COLO668 (cell line): Measurements from ENCODE around the gene NCKAP5.

Source experiments
- DNase-seq: peaks from one replicate; lab custom pipeline; 2025; ENCODE audit not compliant: unreplicated experiment; lab: John Stamatoyannopoulos, UW

The NCKAP5 gene

DNA sequence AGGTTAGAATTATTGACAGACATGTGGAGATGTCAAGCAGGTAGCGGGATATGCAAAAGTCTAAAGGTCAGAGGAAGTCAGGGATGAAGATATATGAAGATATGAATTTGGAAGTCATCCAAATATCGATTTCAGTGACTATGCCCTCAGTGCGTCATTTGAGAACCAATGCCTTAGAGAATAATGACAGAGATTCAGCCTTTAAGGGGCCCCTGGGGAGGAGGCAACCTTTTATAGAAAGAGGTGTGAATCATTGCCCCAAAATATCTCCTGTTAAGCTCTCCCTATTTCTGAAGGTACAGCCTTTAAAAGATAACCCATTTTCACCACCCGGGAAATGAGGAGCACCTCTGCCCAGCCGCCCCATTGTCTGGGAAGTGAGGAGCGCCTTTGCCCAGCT is 223.4 kb downstream of the NCKAP5 start:
- DNase-seq, result peak; percentile 12

GRCh38 chr2:133343018-133343352 is 225.3 kb downstream of the NCKAP5 start:
- DNase-seq, result no peak

GRCh38 chr2:133342286-133343017 is 225.8 kb downstream of the NCKAP5 start:
- no peak for DNase-seq

DNA sequence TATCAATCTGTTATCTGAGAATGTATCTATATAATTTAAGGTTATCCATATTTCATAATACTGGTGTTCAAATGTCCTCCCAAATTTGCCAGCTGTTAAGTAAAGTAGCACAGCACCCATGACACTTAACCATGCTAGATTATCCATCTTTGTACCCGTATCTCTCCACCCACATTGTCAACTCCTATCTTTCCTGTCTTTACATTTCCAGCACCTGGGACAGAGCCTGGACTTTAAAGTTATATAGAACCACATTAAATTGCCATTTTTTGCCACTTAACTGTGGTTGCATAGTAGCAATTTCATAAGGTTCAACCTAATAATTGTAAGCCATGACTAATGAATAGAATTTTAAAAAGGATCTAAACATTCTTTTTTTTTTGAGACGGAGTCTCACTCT is 226.7 kb downstream of the NCKAP5 start:
- DNase-seq, result no peak

DNA sequence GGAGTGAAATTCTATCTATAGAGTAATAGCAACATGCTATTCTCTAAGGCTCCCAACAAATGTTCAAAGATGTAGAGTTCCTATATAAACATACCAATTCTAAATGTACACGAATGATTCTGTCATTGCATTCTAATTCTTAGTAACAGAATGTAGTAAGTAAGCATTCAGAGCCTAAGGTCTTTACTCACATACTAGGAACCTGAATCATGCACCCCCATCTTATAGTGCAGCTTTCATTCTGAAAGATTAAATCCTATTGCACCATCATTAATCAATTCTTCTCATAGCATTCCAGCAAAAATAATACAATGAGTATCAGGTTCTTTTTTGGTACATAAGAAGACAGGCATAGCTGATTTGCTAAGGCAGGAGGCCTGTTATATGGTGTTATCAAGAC is 230.0 kb downstream of the NCKAP5 start:
- DNase-seq, result no peak

GRCh38 chr2:133334923-133335322 is 233.3 kb downstream of the NCKAP5 start:
- DNase-seq, result no peak

DNA sequence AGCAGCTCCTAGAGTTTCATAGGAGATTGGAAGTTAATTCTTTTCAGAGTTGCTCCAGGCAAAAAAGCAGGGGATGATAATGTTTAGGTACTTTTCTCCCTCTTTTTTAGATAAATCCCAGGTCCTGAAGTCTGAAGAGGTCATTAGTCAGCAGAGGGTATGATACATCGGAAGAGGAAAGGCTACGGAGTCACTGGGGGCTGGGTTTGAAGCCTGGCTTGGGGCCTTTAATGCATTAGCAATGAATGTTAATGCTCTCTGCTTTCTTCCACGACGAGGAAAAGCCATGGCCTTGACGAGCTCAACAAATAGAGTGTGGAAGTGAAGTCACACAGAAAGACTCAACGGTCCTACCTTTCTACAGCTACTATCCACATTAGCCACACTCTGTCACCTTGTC is 235.1 kb downstream of the NCKAP5 start:
- DNase-seq, result no peak

DNA sequence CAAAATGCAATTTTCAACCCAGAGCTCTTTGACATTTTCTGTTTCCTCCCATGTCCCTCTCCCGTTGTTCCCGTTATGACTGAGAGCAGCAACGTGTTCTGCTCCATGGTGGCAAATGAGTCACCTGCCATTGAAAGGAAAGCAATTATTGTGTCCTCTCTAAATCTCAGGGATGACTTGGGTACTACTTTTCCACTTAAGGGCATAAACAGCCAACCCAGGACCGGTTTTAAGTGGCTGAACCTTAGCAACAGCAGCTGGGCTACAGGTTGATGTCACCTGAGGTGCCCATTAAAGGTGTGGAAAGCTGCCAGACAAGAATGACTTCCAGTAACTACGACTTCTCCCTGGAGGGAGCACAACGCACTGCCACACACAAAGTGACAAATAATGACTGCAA is 236.8 kb downstream of the NCKAP5 start:
- peak; percentile 36 for DNase-seq

DNA sequence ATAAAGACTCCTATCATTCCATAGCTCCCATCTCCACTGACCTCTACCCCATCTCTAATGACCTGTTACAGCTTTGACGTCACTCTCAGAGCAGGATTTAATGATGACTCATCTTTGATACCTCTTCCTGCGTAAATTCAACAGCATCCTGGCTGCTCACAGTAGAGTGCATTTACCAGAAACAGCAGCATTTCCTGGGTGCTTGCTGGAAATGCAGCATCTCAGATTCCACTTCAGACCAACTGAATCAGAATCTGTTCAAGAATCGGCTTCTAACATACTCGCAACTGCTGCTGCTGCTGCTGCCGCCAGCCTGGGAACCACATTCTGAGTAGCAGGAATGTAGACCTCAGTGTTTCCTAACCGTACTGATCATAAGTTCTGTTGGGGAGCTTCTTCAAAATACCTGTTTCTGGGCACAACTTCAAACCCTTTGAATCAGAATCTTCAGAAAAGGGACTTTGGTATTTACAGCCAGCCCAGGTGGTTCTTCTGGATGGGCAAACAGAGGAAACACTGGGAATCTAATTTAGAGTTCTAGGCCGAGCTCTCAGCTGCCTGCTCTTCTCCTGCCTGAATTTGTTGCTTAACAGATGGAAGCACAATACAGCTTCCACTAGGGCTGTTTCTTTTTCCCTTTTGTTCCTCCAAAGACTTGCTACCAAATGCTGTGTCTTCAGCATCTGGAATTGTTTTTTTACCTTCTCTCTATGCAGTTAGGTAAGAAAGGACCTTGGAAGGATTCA is 241.4 kb downstream of the NCKAP5 start:
- DNase-seq, result no peak

DNA sequence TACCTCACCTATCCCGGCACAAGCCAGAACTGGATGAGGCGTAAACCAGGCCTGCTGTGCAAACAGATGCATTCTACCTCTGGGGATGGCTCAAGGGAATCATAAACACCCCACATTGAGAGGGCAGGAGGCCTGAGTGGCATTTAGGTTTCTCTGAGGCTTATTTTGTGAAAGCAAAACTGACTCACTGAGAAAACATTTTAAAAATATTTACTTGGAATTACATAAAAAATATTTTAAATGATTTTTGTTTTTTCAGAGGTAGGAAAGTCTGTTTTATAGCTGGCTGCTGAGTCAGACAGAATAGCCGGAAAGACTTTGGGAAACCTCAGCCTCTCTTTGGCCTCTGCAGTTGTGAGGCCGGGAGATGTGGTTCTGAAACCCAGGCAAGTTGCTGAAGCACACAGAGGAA is 244.1 kb downstream of the NCKAP5 start:
- DNase-seq, result peak; percentile 42

GRCh38 chr2:133322909-133323308 is 245.4 kb downstream of the NCKAP5 start:
- no peak for DNase-seq

DNA sequence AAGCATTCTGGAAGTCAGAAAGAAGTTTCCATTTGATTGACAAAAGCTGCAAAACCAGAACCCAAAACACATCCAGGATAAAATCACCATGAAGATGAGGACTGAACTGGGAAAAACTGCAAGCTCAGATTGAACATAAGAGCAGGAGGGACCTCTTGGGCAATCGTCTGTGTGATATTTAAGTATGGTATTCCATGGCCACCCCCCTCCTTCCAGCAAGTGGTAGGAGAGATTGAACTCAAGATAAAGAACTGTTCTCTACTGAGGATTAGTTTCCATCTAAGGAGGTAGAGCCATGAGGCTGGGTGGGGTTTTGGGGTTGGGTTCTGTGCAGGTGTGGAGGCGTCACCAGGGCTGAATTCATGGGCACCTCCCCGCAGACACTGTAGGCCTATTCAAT is 251.1 kb downstream of the NCKAP5 start:
- DNase-seq, result no peak

GRCh38 chr2:133316557-133316956 is 251.7 kb downstream of the NCKAP5 start:
- no peak for DNase-seq

DNA sequence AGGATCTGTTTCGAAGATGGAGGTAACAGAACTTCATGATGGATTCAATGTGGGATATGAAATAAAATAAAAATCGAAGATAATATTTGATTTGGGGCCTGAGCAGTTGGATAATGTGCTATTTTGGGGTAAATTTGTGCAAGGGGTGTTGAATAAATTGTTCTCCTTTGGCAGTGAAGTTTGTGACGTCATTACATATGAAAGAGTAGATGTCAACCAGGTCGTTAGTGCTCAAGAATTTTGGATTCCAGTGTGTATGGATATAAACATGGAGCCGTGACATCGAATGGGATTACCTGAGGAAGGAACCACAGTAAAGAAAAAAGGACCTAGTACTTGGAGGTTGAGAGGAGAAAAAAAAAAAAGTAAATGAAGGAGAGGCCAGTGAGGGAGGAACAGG is 253.0 kb downstream of the NCKAP5 start:
- DNase-seq, result no peak

DNA sequence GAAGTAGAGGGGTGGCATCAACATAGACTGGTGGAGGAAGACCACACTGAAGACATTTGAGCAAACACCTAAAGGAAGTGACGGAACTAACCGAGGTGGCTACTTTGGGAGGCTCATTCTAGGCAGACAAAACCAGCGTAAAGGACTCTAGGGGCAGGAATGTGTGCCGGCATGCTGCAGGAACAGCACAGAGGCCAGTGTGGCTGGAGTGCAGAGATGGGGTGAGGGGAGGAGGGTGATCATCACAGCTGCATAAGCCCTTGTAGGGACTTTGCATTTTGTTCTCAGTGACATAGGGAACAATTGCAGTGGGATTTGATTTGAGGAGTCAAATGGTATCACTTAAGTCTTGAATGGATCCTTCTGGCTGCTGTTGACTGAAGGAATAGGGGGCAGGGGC is 253.5 kb downstream of the NCKAP5 start:
- DNase-seq, result no peak

- no peak for DNase-seq
These were observed 256.1 kb downstream of the NCKAP5 start for GRCh38 chr2:133312038-133312729.

DNA sequence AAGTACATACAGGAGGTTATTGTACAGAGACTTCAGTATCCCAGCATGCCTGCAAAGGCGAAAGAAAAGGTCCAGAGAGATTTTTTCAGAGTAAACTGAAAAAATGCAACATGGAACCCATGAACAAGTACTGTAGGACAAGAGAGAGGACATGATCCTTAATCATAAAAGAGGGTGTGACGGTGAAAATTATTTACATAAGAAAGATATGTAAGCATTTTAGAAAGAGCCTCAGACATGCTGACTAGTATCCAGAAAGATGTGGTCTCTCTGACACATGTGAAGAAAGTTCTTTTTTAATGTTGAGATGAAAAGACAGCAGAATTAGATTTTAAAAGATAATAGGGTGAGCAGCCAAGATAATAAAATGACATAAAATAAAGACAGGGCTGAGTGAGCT is 262.0 kb downstream of the NCKAP5 start:
- DNase-seq, result no peak

DNA sequence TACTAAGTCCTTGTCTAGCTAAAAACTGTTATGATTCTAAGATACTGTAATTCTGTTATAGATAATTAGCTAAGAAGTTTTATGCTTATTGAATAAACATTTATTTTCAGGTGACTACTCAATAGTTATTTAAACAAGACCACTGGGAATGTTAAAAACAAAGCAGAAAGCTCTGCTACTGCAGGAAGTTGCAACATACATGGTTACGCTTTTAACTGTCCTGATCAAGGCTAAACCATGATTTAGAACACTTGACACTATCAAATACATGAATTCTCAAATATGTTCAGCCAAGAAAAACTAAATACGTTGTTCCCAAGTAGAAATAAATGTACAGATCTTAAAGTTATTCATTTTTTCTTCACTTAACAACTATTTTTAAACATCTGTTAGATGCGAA is 263.9 kb downstream of the NCKAP5 start:
- DNase-seq, result no peak

DNA sequence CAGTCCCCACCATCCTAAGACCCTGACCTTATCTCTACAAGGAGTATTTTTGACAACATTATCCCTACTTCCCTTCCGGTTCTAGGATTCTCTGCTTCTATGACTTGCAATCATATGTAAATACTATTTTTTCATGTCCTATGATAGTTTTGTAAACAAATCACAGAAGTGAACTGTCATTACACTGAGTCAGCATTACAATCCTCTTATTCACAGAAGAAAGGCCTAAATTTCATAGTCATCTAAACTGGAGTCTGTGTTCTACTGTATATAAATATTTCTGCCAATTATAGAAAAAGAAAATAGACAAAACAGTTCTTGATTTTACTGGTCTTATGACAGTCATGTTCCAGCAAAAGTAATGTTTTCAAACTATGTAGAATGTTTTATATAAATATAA is 265.1 kb downstream of the NCKAP5 start:
- DNase-seq, result no peak

DNA sequence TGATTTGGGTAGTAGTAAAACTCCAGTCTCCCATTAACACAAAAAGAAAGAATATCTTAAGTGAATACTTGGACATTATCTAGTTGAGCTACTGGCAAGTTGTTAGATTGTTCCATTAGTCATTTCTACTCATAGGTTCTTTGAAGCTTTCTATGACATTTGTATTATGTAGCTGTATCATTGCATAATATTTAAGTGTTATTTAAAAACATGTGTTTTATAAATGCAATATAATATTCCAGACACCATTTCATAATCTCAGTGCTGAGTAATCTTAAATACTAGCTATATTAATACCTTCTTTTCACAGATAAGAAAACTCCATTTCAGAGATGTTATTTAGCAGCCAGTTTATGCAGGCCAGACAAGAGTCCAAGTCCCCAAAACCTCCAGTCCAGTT is 271.9 kb downstream of the NCKAP5 start:
- DNase-seq, result no peak

DNA sequence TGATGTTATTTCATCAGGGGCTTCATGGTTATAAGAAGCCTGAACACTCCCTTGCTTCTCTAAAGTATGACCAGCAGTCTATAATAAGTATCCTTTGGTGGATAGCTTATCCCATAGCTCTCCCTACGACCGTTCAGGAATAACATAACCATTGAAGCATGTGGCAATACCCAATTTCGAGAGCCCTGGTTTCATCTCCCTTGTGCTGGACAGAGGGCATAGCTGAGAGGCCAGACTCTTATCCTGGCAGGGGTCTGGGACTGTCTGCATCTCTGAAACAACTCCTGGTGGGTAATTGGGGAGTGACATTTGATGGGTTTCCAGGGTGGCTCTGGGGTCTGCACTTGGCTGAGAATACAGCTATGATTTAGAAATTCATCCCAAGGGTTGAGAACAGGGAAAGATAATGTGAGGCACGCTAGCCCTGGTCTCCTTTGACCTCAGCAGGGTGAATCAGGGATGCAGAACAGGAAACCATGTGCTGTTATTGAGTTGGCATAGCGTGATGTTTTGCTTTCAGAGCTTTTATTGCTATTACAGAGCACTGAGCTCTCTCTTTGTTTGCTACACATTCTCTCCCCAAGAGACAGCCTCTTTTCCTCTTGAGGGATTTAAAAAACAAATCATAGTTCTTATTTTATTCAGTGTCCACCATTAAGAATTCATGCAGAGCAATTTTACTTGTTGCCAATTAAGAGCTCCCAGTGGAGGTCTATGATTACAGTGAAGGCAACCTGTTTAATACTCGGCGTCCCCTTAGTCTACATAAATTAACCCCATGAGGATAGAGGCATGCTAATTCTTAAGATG is 274.5 kb downstream of the NCKAP5 start:
- no peak for DNase-seq
